Measurements from ENCODE around the gene PDE2A.

The PDE2A gene

GRCh38 chr11:72543849-72544542 is 130.2 kb downstream of the PDE2A start:
- DNase-seq (ENCODE audit: low read depth): no peak

- no peak for DNase-seq (ENCODE audit: low read depth)
Observed at GRCh38 chr11:72541257-72541974, 132.8 kb downstream of the PDE2A start.

- no peak for DNase-seq (ENCODE audit: low read depth)
Observed at GRCh38 chr11:72537051-72537450, 137.2 kb downstream of the PDE2A start.

GRCh38 chr11:72535194-72535547 is 139.1 kb downstream of the PDE2A start:
- DNase-seq (ENCODE audit: low read depth): no peak

GRCh38 chr11:72534371-72535193 is 139.6 kb downstream of the PDE2A start:
- no peak for DNase-seq (ENCODE audit: low read depth)

GRCh38 chr11:72529068-72529467 is 145.2 kb downstream of the PDE2A start:
- DNase-seq (ENCODE audit: low read depth): no peak

- no peak for DNase-seq (ENCODE audit: low read depth)
Observed at GRCh38 chr11:72528121-72528520, 146.1 kb downstream of the PDE2A start.

All from GM04503 (cell line).